Thyroid gland (tissue), 4 donors: Measurements from ENCODE around the gene INO80. TPM values are rescaled to one million over a fixed set of nuclear protein-coding genes. Genes with fewer than 3 reads are reported as not detected.

Source experiments
- DNase-seq, 2 donors: peaks; one replicate each; pipeline ENCODE4 v3.0.0-alpha.2; 2019
- H3K27ac ChIP-seq, 3 donors: fragments of 200-600 bp; sonication (generic); 1 replicate in 2 of 3; 2 replicates in 1 of 3; pipeline ENCODE4 v1.5.1; 2016 to 2019; ENCODE audit warnings: mild to moderate bottlenecking in 1 of 3, moderate library complexity in 1 of 3
- H3K27me3 ChIP-seq: fragments of 200-600 bp; sonication (generic); one replicate; pipeline ENCODE4 v1.5.1; 2019
- H3K36me3 ChIP-seq, 2 donors: fragments of 200-600 bp; sonication (generic); one replicate each; pipeline ENCODE4 v1.5.1; 2016 to 2019
- H3K4me1 ChIP-seq, 2 donors: fragments of 200-600 bp; sonication (generic); one replicate each; pipeline ENCODE4 v1.5.1; 2017 to 2019
- H3K4me3 ChIP-seq, 3 donors: fragments of 200-600 bp; sonication (generic); replicated peaks in 1 of 3; 1 replicate in 2 of 3; 2 replicates in 1 of 3; pipeline ENCODE4 v1.5.1; 2016; ENCODE audit warnings: mild to moderate bottlenecking in 1 of 3
- H3K9me3 ChIP-seq: fragments of 200-600 bp; sonication (generic); one replicate; pipeline ENCODE4 v1.5.1; 2017
- POLR2A ChIP-seq, 2 donors: fragments of 450-650 bp; IDR thresholded peaks; one replicate each; pipeline ENCODE4 v1.6.1; 2017; ENCODE audit warnings: antibody characterized with exemption in 2 of 2, mild to moderate bottlenecking in 2 of 2, moderate library complexity in 1 of 2
- WGBS, 2 donors: methylation state at CpG; one replicate each; pipeline ENCODE4 v1.1.5; 2017; 5-methylcytosine and 5-hydroxymethylcytosine counted together
- intact Hi-C: fragments of 100-400 bp; cut with DNase I; formaldehyde crosslinking; loops from one replicate; pipeline ENCODE4 v1.15.1; 2023
- total RNA-seq, 4 donors: library from RNA; depleted of rRNA; stranded (reverse); fragments of >200 nt; gene quantifications; one replicate each; pipeline ENCODE4 v1.2.3, GENCODE V29; 2016
- TF ChIP-seq, protein P1 (sequence below), 6 experiments: fragments of 200-600 bp in 3 of 6; fragments of 450-650 bp in 3 of 6; sonication (generic) in 3 of 6; IDR thresholded peaks; one replicate each; pipeline ENCODE4 v1.5.1; 2016 to 2019; ENCODE audit warnings: antibody characterized with exemption in 6 of 6, mild to moderate bottlenecking in 2 of 6, inconsistent platforms in 1 of 6, moderate library complexity in 1 of 6

INO80 gene
- total RNA-seq, 4 donors from 2014 or later = 23.2 to 42.6 (median 36.4) TPM

DNA sequence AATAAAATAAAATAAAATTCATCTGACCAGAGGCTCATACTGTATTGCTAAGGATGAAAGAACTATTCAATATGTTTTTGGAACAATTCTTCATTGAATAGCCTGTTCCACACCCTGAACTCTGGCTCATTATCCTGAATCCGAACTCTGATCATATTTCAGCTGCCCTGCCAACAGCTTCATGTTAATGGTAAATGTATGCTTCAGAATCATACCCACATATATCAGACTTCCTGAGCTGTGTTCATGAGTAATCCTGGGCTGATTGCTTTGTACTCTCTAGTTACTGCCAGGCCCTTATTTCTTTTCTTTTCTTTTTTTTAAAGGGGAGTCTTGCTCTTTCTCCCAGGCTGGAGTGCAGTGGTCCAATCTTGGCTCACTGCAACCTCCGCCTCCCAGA is 11.8 kb downstream of the INO80 start:
- no peaks in the 10 kb centered on the region for H3K36me3 ChIP-seq
- WGBS, 2 donors = 86 to 93% methylated on average over 2 of the region's 2 CpGs
- H3K27me3 ChIP-seq = no peaks in the 10 kb centered on the region
- H3K9me3 ChIP-seq = no peaks in the 10 kb centered on the region
- no peak overlapping the region for H3K4me3 ChIP-seq
- no peak overlapping the region for H3K27ac ChIP-seq
- DNase-seq = no peak
- TF ChIP-seq, protein P1, sequence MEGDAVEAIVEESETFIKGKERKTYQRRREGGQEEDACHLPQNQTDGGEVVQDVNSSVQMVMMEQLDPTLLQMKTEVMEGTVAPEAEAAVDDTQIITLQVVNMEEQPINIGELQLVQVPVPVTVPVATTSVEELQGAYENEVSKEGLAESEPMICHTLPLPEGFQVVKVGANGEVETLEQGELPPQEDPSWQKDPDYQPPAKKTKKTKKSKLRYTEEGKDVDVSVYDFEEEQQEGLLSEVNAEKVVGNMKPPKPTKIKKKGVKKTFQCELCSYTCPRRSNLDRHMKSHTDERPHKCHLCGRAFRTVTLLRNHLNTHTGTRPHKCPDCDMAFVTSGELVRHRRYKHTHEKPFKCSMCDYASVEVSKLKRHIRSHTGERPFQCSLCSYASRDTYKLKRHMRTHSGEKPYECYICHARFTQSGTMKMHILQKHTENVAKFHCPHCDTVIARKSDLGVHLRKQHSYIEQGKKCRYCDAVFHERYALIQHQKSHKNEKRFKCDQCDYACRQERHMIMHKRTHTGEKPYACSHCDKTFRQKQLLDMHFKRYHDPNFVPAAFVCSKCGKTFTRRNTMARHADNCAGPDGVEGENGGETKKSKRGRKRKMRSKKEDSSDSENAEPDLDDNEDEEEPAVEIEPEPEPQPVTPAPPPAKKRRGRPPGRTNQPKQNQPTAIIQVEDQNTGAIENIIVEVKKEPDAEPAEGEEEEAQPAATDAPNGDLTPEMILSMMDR (IDR thresholded peaks at IDR 0.05) = no peak
- TF ChIP-seq POLR2A (IDR thresholded peaks at IDR 0.05) = no peak
- no peaks in the 10 kb centered on the region for H3K4me1 ChIP-seq
- intact Hi-C loops = no loop called here

DNA sequence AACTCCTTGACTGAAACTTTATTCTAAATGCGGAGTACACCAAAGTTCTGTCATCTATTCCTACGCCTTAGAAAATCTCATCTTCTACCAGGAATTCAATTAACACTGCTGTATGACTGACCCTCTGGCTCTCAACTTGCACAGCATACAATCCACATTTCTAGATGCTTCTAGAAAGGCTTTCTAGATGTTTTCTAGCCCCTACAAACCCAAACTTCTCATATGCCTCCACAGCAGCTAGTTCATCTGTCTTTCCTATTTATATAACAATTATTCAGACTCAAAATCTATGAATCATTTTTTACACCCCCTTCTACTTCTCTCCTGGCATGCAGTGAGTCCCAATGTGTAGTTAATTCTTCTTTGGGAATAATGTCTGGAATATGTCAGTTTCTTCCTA is 13.2 kb downstream of the INO80 start:
- 92 to 98% methylated on average over 2 of the region's 2 CpGs for WGBS, 2 donors
- Histone ChIP-seq H3K9me3 (no peaks in the 10 kb centered on the region), H3K4me3 (no peak overlapping the region), H3K4me1 (no peaks in the 10 kb centered on the region), H3K27me3 (no peaks in the 10 kb centered on the region), H3K27ac (no peak overlapping the region), H3K36me3 (no peaks in the 10 kb centered on the region)
- no peak for DNase-seq
- intact Hi-C loops = no loop called here
- TF ChIP-seq POLR2A (IDR thresholded peaks at IDR 0.05) = no peak
- TF ChIP-seq, protein P1 (IDR thresholded peaks at IDR 0.05) = no peak

DNA sequence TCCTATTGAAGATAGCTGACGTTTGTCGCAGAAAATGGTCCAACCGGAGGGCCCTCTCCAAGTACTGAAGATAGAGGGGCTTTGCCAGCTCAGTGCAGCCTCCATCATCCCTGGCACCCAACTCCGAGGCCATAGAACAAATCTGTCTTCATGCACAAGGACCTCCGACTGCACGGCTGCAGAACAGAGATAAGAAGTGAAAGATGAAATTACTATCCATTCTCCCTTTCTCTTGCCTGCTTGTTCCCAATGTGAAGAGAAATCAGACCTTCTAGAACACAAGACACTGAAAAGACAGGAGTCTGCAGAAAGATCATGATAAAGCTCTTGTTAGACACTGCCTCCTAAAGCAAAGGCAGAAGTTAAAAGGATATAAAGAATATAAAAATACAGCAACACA is 19.9 kb downstream of the INO80 start:
- Histone ChIP-seq H3K27me3 (no peaks in the 10 kb centered on the region), H3K9me3 (no peaks in the 10 kb centered on the region), H3K36me3 (peaks cover 39% of the 10 kb centered on the region in 2 donors), H3K4me1 (no peaks in the 10 kb centered on the region), H3K27ac (no peak overlapping the region), H3K4me3 (no peak overlapping the region)
- 86 to 94% methylated on average over 6 of the region's 6 CpGs for WGBS, 2 donors
- TF ChIP-seq, protein P1 (IDR thresholded peaks at IDR 0.05) = no peak
- TF ChIP-seq POLR2A (IDR thresholded peaks at IDR 0.05) = no peak
- no peak for DNase-seq
- intact Hi-C loops = no loop called here

DNA sequence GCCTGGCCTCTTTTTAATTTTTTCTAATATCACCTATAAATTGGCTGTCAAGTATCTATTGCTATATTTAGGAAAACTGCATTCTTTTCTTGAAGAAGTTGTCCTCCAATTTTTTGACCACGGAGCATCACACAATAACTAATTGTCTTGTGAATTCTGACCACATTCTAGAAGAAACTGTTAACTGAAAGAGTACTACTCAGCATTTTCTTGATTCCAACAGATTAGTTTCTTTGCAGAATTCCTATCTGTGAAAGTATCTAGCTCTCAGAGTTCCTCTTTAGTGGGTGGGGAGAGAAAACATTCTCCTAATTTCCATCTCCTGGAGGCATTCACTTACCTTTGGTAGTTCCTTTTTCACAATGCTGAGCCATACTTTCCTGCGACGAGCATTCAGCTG is 31.1 kb downstream of the INO80 start:
- Histone ChIP-seq H3K36me3 (peaks cover 48 to 67% of the 10 kb centered on the region in 2 donors), H3K4me3 (no peak overlapping the region), H3K27me3 (no peaks in the 10 kb centered on the region), H3K4me1 (no peaks in the 10 kb centered on the region), H3K9me3 (no peaks in the 10 kb centered on the region), H3K27ac (no peak overlapping the region)
- intact Hi-C loops = no loop called here
- WGBS, 2 donors = 83 to 84% methylated on average over 3 of the region's 3 CpGs
- TF ChIP-seq, protein P1 (IDR thresholded peaks at IDR 0.05) = no peak
- DNase-seq = no peak

DNA sequence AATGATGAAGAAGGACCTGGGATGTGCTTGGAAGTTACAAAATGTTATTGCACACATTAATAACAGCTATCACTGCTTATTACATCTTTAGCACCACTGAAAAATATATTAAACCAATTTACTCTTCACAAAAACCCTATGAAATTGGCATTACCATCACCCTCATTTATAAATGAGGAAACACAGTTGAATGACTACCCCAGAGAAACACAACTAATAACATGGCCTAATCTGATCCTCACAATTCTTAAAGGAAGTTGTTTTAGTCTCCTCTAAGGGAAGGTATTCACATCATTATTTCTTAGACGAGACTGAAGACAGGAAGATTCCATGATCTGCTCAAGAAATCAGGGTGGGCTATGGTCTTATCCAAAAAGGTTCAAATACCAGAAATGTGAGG is 35.9 kb downstream of the INO80 start:
- WGBS, 2 donors = 93 to 100% methylated on average over 1 of the region's 1 CpG
- peaks cover 46 to 74% of the 10 kb centered on the region in 2 donors for H3K36me3 ChIP-seq
- TF ChIP-seq POLR2A (IDR thresholded peaks at IDR 0.05) = no peak
- TF ChIP-seq, protein P1 (IDR thresholded peaks at IDR 0.05) = no peak
- H3K27ac ChIP-seq = no peak overlapping the region
- intact Hi-C loops = no loop called here
- H3K4me1 ChIP-seq = no peaks in the 10 kb centered on the region
- no peaks in the 10 kb centered on the region for H3K9me3 ChIP-seq
- no peaks in the 10 kb centered on the region for H3K27me3 ChIP-seq
- DNase-seq = no peak
- H3K4me3 ChIP-seq = no peak overlapping the region
